HG03066 (cell line): ENCODE results near the gene DCST2.

Experiments
- ATAC-seq: cut with Tn5 transposase; IDR thresholded peaks from one replicate; pipeline ENCODE4 v1.9.1; 2021; ENCODE audit warnings: low read depth; ENCODE audit not compliant: unreplicated experiment

DCST2 gene

GRCh38 chr1:155030243-155030795 lies 3.3 kb downstream of the DCST2 start:
- no peak for ATAC-seq

GRCh38 chr1:155029513-155030242 lies 3.9 kb downstream of the DCST2 start:
- ATAC-seq = no peak

GRCh38 chr1:155026588-155026987 lies 7.0 kb downstream of the DCST2 start:
- no peak for ATAC-seq

GRCh38 chr1:155026154-155026553 lies 7.4 kb downstream of the DCST2 start:
- no peak for ATAC-seq

GRCh38 chr1:155024315-155024714 lies 9.3 kb downstream of the DCST2 start:
- no peak for ATAC-seq

- ATAC-seq = no peak
Measured at GRCh38 chr1:155023627-155024026, 10.0 kb downstream of the DCST2 start.

- ATAC-seq = no peak
Measured at GRCh38 chr1:155022927-155023236, 10.7 kb downstream of the DCST2 start.

- ATAC-seq = no peak
Measured at GRCh38 chr1:155022136-155022926, 11.2 kb downstream of the DCST2 start.

GRCh38 chr1:155019377-155020245 lies 14.0 kb downstream of the DCST2 start:
- ATAC-seq = no peak

- no peak for ATAC-seq
Measured at GRCh38 chr1:155018617-155019348, 14.8 kb downstream of the DCST2 start.

GRCh38 chr1:155017946-155018316 lies 15.7 kb downstream of the DCST2 start:
- ATAC-seq = no peak

- ATAC-seq = peak; percentile 80
Measured at GRCh38 chr1:155017041-155017945, 16.3 kb downstream of the DCST2 start.

GRCh38 chr1:155016231-155016831 lies 17.2 kb downstream of the DCST2 start:
- no peak for ATAC-seq

- no peak for ATAC-seq
Measured at GRCh38 chr1:155015527-155016230, 17.9 kb downstream of the DCST2 start.

- no peak for ATAC-seq
Measured at GRCh38 chr1:155014709-155015508, 18.7 kb downstream of the DCST2 start.

GRCh38 chr1:155013632-155014031 lies 19.9 kb downstream of the DCST2 start:
- ATAC-seq = no peak

- ATAC-seq = no peak
Measured at GRCh38 chr1:155012776-155013602, 20.6 kb downstream of the DCST2 start.
